Stimulated activated naive CD4-positive, alpha-beta T cell (primary cell): Measurements from ENCODE around the gene SMG6.
"Not testable (repeated sequence)": the region's sequence is repeated elsewhere in the genome, so short reads cannot be mapped to it uniquely, and the experiment has no call there.

Source experiments
- DNase-seq, 6 experiments: peaks; one replicate each; lab custom pipeline; 2025; lab: John Stamatoyannopoulos, UW

SMG6 gene

GRCh38 chr17:2304931-2305330 is 1.3 kb upstream of the SMG6 start:
- no peak for DNase-seq

DNA sequence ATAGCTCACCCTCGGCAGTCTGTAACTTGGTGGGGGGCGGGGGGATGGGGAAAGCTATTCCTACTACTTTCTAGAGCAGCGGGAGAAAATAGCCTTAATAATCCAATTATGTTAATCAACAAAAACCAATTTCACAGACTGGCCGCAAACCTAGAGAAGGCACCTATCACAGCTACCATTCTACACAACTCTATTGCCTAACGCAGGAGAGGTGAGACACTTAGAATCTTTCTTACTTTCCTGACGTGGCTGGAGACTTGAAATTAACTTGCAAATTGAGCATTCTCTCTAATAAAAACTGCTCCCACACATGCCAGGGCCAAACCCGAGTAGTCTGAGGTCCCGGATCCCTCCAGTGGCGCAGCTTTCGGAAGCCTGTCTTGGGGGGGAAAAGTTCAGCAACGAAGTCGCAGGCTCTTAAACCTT is 794 bp downstream of the SMG6 start:
- peak in 2 of 6 experiments; percentile 42 to 58 for DNase-seq

GRCh38 chr17:2299756-2300155 is 3.8 kb downstream of the SMG6 start:
- no peak for DNase-seq

DNA sequence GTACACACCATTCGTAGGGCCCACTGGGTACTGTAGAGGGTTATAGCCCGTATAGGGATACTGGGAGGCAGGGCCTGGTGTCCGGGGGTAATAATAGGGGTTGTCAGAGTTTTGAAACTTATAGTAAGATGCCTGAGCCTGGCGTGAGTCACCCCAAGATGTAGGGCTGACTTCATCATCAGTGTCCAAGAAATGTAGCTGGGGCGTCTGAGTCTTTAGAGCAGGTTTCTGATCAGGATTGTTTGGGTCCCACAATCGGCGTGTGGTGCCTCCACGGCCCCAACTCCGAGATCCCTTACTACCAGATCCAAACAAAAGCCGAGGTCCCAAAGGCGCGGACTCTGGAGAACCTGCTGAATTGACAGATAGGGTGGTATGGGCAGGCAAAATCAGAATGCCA is 4.4 kb downstream of the SMG6 start:
- DNase-seq = no peak

- no peak for DNase-seq
Measured at GRCh38 chr17:2297023-2297422, 6.6 kb downstream of the SMG6 start.

- no peak for DNase-seq
Measured at GRCh38 chr17:2295575-2295974, 8.0 kb downstream of the SMG6 start.

GRCh38 chr17:2292100-2292499 is 11.5 kb downstream of the SMG6 start:
- no peak for DNase-seq

DNA sequence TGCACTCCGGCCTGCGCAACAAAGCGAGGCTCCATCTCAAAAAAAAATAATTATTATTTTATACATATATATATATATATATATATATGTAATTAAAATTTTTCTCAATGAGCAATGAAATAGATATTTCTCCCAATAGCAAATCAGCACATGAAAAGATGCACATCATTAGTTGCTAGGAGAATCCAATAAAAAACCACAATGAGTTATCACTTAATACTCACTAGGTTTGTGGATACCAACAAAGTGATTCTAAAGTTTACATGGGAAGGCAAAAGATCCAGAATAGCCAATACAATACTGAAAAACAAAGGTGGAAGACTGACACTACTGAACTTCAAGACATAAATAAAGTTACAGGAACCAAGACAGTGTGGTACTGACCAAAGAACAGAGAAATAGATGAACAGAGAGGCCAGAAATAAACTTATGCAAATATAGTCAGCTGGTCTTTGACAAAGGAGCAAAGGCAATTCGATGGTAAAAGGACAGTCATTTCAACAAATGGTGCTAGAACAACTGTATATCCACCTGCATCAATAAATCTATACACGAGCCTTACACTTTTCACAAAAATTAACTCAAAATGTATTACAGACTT is 13.6 kb downstream of the SMG6 start:
- DNase-seq = no peak

DNA sequence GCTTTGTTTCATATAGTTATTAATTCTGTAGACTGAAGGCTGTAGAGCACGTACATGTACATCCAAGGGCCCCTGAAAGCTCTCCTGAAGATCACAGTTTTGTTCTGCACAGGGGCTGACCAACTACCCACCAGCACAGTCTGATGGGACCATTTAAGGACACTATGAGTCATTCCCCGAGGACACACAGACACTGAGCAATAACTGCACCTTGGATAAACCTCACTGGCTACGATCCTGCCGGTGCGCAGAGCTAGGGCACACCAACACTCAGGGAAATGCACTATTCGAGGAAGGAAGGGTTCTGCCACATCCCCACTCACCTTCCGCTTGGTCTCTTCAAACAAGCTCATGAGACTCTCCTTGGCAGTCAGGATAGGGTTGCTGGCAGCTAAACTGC is 20.3 kb downstream of the SMG6 start:
- DNase-seq = no peak

DNA sequence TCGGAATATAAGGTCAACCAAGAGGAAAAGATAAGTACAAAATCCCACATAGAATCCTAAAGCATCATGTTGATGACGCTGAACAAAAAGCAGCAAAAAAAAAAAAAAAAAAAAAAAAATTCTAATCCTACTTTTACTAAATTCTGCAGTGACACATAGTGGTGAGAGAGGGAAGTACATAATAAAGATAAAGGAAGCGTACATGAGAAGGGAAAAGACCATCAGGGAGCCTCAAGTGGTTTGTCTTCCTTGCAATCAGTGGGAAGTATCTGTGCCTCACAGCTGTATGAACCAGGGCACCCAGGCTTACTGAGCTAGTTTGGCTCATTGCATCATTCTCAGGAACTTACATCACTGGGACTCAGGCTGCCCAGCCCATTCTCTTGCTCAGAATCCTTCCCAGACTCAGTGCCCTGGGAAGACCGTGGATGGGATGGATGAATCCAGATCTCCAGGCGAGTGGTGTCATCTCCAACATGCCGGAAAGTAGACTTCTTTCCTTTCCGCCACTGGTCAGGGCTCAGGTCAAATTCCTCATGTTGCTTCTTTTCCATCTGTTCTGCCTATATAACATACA is 21.2 kb downstream of the SMG6 start:
- DNase-seq = peak in 4 of 6 experiments; percentile 12 to 73 (median 52)

DNA sequence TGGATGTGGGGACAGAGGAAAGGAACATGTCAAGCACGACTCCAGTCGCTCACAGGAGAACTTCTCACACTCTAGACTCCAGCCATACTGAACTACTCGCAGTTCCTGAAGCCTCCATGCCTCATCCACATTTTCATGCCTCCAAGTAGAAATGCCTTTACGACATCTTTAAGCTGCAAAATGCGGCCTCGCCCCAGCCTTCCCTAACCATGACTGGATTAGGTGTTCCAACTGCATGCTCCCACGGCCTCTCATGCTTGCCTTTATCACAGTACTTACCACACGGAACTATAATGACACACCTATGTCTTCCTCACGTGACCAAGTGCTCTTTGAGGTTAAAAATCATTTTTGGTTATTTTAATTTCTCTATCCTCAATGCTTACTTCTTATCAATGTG is 23.9 kb downstream of the SMG6 start:
- DNase-seq = no peak

- no peak for DNase-seq
Measured at GRCh38 chr17:2277429-2278170, 26.0 kb downstream of the SMG6 start.

DNA sequence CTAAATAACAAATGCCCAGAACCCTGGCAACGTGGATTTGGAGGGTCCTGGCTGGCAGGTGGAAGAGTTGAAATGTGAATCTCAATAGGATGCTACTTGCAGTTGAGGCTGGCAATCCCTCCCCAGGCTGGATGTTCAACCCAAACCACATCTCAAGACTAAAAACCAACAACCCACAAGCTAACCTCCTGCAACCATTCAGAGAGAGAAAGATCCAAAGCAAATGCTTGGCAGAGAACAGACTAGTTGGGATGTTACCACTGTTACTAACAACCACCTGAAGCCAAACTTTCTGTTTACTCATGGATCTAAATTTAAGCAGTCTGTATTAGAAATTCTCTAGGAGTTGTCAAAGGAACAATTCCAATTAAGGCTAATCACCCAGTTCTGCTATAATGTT is 27.9 kb downstream of the SMG6 start:
- DNase-seq = peak in 3 of 6 experiments; percentile 7 to 43 (median 41)

DNA sequence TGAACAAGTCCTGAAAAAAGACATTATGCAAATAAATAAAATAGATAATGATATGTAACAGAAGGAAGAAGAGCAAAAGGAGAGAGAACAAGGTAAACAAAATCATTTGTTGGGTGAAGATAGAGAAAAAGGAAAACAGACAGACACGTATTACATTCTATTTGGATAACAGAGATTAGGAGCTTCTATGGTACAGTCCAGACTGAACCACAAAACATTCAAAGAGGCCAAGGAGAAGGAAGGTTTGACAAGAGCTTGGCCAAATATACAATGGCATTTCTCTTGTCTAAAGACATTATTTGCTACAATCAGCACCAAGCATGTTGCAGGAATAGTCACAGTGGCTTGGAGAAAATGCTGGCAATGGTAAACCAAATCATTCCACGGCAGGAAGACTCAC is 29.2 kb downstream of the SMG6 start:
- DNase-seq = no peak

- DNase-seq = no peak
Measured at GRCh38 chr17:2271985-2272702, 31.4 kb downstream of the SMG6 start.

- no peak for DNase-seq
Measured at GRCh38 chr17:2267354-2267753, 36.2 kb downstream of the SMG6 start.

GRCh38 chr17:2266865-2267228 is 36.7 kb downstream of the SMG6 start:
- peak in 1 of 6 experiments; percentile 43 for DNase-seq

GRCh38 chr17:2266045-2266864 is 37.3 kb downstream of the SMG6 start:
- DNase-seq = peak; percentile 54 to 95 (median 86)

GRCh38 chr17:2265166-2265565 is 38.4 kb downstream of the SMG6 start:
- DNase-seq = not testable (repeated sequence)

GRCh38 chr17:2264067-2264860 is 39.3 kb downstream of the SMG6 start:
- peak in 1 of 6 experiments; percentile 44 for DNase-seq
